Astrocyte (in vitro differentiated cells and primary cell): ENCODE results near the gene ITGB2. TPM values are rescaled to one million over a fixed set of nuclear protein-coding genes. Genes with fewer than 3 reads are reported as not detected.

Source experiments
- DNase-seq: peaks from one replicate; pipeline ENCODE4 v3.0.0-alpha.2; 2010; ENCODE audit warnings: low read depth
- FAIRE-seq: peaks from 2 replicates; lab custom pipeline; 2011; peaks lifted over from hg19 to GRCh38; lab: Jason Lieb, UNC
- H2AFZ ChIP-seq: 2 replicates; pipeline ENCODE4 v1.6.0; 2012; ENCODE audit warnings: low read depth, low read length, inconsistent platforms
- H3K27ac ChIP-seq: 2 replicates; pipeline ENCODE4 v1.5.1; 2011; ENCODE audit warnings: low read depth, low read length, inconsistent platforms
- H3K27me3 ChIP-seq: 2 replicates; pipeline ENCODE4 v1.6.0; 2011; ENCODE audit warnings: low read length, inconsistent platforms; ENCODE audit not compliant: insufficient read depth
- H3K36me3 ChIP-seq: 2 replicates; pipeline ENCODE4 v1.5.1; 2011; ENCODE audit warnings: low read length, inconsistent platforms; ENCODE audit not compliant: insufficient read depth
- H3K4me1 ChIP-seq: 2 replicates; pipeline ENCODE4 v1.5.1; 2011; ENCODE audit warnings: low read length, inconsistent platforms; ENCODE audit not compliant: insufficient read depth
- H3K4me2 ChIP-seq: 2 replicates; pipeline ENCODE4 v1.6.0; 2012; ENCODE audit warnings: low read length, inconsistent platforms
- H3K4me3 ChIP-seq: 2 replicates; pipeline ENCODE4 v1.5.1; 2011; ENCODE audit warnings: low read depth, mild to moderate bottlenecking, low read length, inconsistent platforms; ENCODE audit not compliant: insufficient read depth
- H3K79me2 ChIP-seq: 2 replicates; pipeline ENCODE4 v1.6.0; 2012; ENCODE audit warnings: mild to moderate bottlenecking, low read length, inconsistent platforms; ENCODE audit not compliant: insufficient read depth
- H3K9ac ChIP-seq: 2 replicates; pipeline ENCODE4 v1.6.0; 2012; ENCODE audit warnings: mild to moderate bottlenecking, low read length, inconsistent platforms
- H3K9me3 ChIP-seq: 2 replicates; pipeline ENCODE4 v1.5.1; 2012; ENCODE audit warnings: low read depth, mild to moderate bottlenecking, low read length, inconsistent platforms; ENCODE audit not compliant: insufficient read depth
- H4K20me1 ChIP-seq: 2 replicates; pipeline ENCODE4 v1.6.0; 2012; ENCODE audit warnings: low read length, inconsistent platforms; ENCODE audit not compliant: insufficient read depth
- H3K27ac Mint-ChIP-seq: one replicate; pipeline ENCODE4 v1.8.0; 2021; ENCODE audit warnings: mild to moderate bottlenecking, mixed read lengths; ENCODE audit not compliant: unreplicated experiment
- H3K27me3 Mint-ChIP-seq: one replicate; pipeline ENCODE4 v1.8.0; 2021; ENCODE audit warnings: low read depth, mixed read lengths; ENCODE audit not compliant: unreplicated experiment
- H3K36me3 Mint-ChIP-seq: one replicate; pipeline ENCODE4 v1.8.0; 2021; ENCODE audit warnings: low read depth, mixed read lengths; ENCODE audit not compliant: unreplicated experiment
- H3K4me1 Mint-ChIP-seq: one replicate; pipeline ENCODE4 v1.8.0; 2021; ENCODE audit warnings: low read depth, mixed read lengths; ENCODE audit not compliant: unreplicated experiment
- H3K4me3 Mint-ChIP-seq: one replicate; pipeline ENCODE4 v1.8.0; 2021; ENCODE audit warnings: mild to moderate bottlenecking, moderate library complexity, mixed read lengths; ENCODE audit not compliant: unreplicated experiment
- H3K9me3 Mint-ChIP-seq: one replicate; pipeline ENCODE4 v1.8.0; 2021; ENCODE audit warnings: mild to moderate bottlenecking, mixed read lengths; ENCODE audit not compliant: unreplicated experiment
- CTCF ChIP-seq: IDR thresholded peaks from 2 replicates; pipeline ENCODE4 v1.5.1; 2011; ENCODE audit warnings: low read depth, mild to moderate bottlenecking, inconsistent platforms, low read length, moderate library complexity; ENCODE audit not compliant: insufficient read depth
- EZH2 ChIP-seq: IDR thresholded peaks from 2 replicates; pipeline ENCODE4 v1.6.1; 2012; ENCODE audit warnings: mild to moderate bottlenecking, low read length, inconsistent platforms; ENCODE audit not compliant: insufficient read depth
- total RNA-seq: library from RNA; stranded (reverse); gene quantifications from 2 replicates; pipeline ENCODE4 v1.2.1, GENCODE V29; 2021

The ITGB2 gene
- total RNA-seq, 1 donor from 2014 or later: 0.61 TPM

GRCh38 chr21:44911384-44912157 is 9.1 kb downstream of the ITGB2 start:
- H3K79me2 ChIP-seq: no peaks in the 10 kb centered on the region
- peaks cover 21% of the 10 kb centered on the region for H3K27me3 ChIP-seq
- peaks cover 59% of the 10 kb centered on the region for H3K27me3 Mint-ChIP-seq
- H3K9ac ChIP-seq: no peak overlapping the region
- TF ChIP-seq CTCF: no peak
- TF ChIP-seq EZH2: no peak
- peaks cover 1% of the 10 kb centered on the region for H3K4me1 Mint-ChIP-seq
- H2AFZ ChIP-seq: no peak overlapping the region
- H3K9me3 Mint-ChIP-seq: no peaks in the 10 kb centered on the region
- peaks cover 10% of the 10 kb centered on the region for H3K4me1 ChIP-seq
- no peak overlapping the region for H3K4me2 ChIP-seq
- H3K4me3 ChIP-seq: no peak overlapping the region
- H3K27ac ChIP-seq: no peak overlapping the region
- H3K36me3 ChIP-seq: no peaks in the 10 kb centered on the region
- no peak overlapping the region for H3K4me3 Mint-ChIP-seq
- no peak overlapping the region for H3K27ac Mint-ChIP-seq
- DNase-seq (no peak), FAIRE-seq (no peak)
- H3K36me3 Mint-ChIP-seq: no peaks in the 10 kb centered on the region
- H3K9me3 ChIP-seq: no peaks in the 10 kb centered on the region
- H4K20me1 ChIP-seq: peaks cover 4% of the 10 kb centered on the region

- no peaks in the 10 kb centered on the region for H3K9me3 Mint-ChIP-seq
- Histone ChIP-seq H3K9me3 (no peaks in the 10 kb centered on the region), H3K9ac (no peak overlapping the region), H3K4me1 (peaks cover 10% of the 10 kb centered on the region), H3K4me3 (no peak overlapping the region), H3K36me3 (no peaks in the 10 kb centered on the region), H3K27ac (no peak overlapping the region), H2AFZ (no peak overlapping the region), H4K20me1 (peaks cover 4% of the 10 kb centered on the region), H3K4me2 (no peak overlapping the region), H3K79me2 (no peaks in the 10 kb centered on the region), H3K27me3 (peaks cover 24% of the 10 kb centered on the region)
- no peaks in the 10 kb centered on the region for H3K36me3 Mint-ChIP-seq
- peaks cover 1% of the 10 kb centered on the region for H3K4me1 Mint-ChIP-seq
- TF ChIP-seq EZH2: no peak
- no peak for TF ChIP-seq CTCF
- peaks cover 61% of the 10 kb centered on the region for H3K27me3 Mint-ChIP-seq
- FAIRE-seq (no peak), DNase-seq (no peak)
- H3K4me3 Mint-ChIP-seq: no peak overlapping the region
- no peak overlapping the region for H3K27ac Mint-ChIP-seq
These were observed 9.7 kb downstream of the ITGB2 start for GRCh38 chr21:44911068-44911383.
